GM21381 (cell line): Measurements from ENCODE around the gene HCN2.
"Not testable (repeated sequence)": the region's sequence is repeated elsewhere in the genome, so short reads cannot be mapped to it uniquely, and the experiment has no call there.

ENCODE experiments used
- ATAC-seq: cut with Tn5 transposase; IDR thresholded peaks from one replicate; pipeline ENCODE4 v1.9.1; 2021; ENCODE audit warnings: mild to moderate bottlenecking, moderate library complexity; ENCODE audit not compliant: unreplicated experiment

The HCN2 gene

GRCh38 chr19:584240-585001 is 5.3 kb upstream of the HCN2 start:
- no peak for ATAC-seq

GRCh38 chr19:585146-585545 is 4.5 kb upstream of the HCN2 start:
- not testable (repeated sequence) for ATAC-seq

- ATAC-seq = no peak
Observed at GRCh38 chr19:585551-586110, 4.0 kb upstream of the HCN2 start.

GRCh38 chr19:588093-588740 is 1.5 kb upstream of the HCN2 start:
- ATAC-seq = no peak

GRCh38 chr19:588741-589692 is 664 bp upstream of the HCN2 start:
- no peak for ATAC-seq

- no peak for ATAC-seq
Observed at GRCh38 chr19:590396-590745, 690 bp downstream of the HCN2 start.

- ATAC-seq = no peak
Observed at GRCh38 chr19:590750-591098, 1.0 kb downstream of the HCN2 start.

- no peak for ATAC-seq
Observed at GRCh38 chr19:591099-591958, 1.6 kb downstream of the HCN2 start.

GRCh38 chr19:592101-592500 is 2.4 kb downstream of the HCN2 start:
- no peak for ATAC-seq

- no peak for ATAC-seq
Observed at GRCh38 chr19:593055-593454, 3.4 kb downstream of the HCN2 start.

GRCh38 chr19:593505-593904 is 3.8 kb downstream of the HCN2 start:
- no peak for ATAC-seq

- no peak for ATAC-seq
Observed at GRCh38 chr19:594265-594870, 4.7 kb downstream of the HCN2 start.

GRCh38 chr19:595326-596262 is 5.9 kb downstream of the HCN2 start:
- no peak for ATAC-seq

GRCh38 chr19:596263-596655 is 6.6 kb downstream of the HCN2 start:
- ATAC-seq = no peak

- no peak for ATAC-seq
Observed at GRCh38 chr19:597406-598315, 8.0 kb downstream of the HCN2 start.

GRCh38 chr19:601310-601709 is 11.6 kb downstream of the HCN2 start:
- no peak for ATAC-seq

GRCh38 chr19:601790-602189 is 12.1 kb downstream of the HCN2 start:
- no peak for ATAC-seq
